Ovary (tissue), 9 donors: ENCODE results near the gene MCTP1. TPM values are rescaled to one million over a fixed set of nuclear protein-coding genes. Genes with fewer than 3 reads are reported as not detected.

ENCODE experiments used
- DNase-seq, 5 donors: peaks; one replicate each; pipeline ENCODE4 v3.0.0-alpha.2; 2019 to 2020
- H3K27ac ChIP-seq, 2 donors: fragments of 200-600 bp; one replicate each; pipeline versions ENCODE4 v1.5.1 to v1.8.0; 2019 to 2022
- H3K27me3 ChIP-seq: fragments of 200-600 bp; one replicate; pipeline ENCODE4 v1.8.0; 2022
- H3K36me3 ChIP-seq: fragments of 200-600 bp; sonication (generic); one replicate; pipeline ENCODE4 v1.5.1; 2019
- H3K4me1 ChIP-seq: one replicate; pipeline ENCODE4 v1.8.1; 2013; ENCODE audit warnings: mild to moderate bottlenecking, moderate library complexity; ENCODE audit not compliant: insufficient read depth
- H3K4me3 ChIP-seq: fragments of 200-600 bp; sonication (generic); one replicate; pipeline ENCODE4 v1.5.1; 2017
- H3K9me3 ChIP-seq, 2 donors: fragments of 200-600 bp in 1 of 2; sonication (generic) in 1 of 2; one replicate each; pipeline versions ENCODE4 v1.5.1 to v1.8.1; 2013 to 2019; ENCODE audit warnings: mild to moderate bottlenecking in 1 of 2, moderate library complexity in 1 of 2
- EP300 ChIP-seq: sonication (generic); formaldehyde crosslinking; IDR thresholded peaks from one replicate; pipeline ENCODE4 v1.6.1; 2017; ENCODE audit warnings: antibody characterized with exemption
- POLR2A ChIP-seq: fragments of 450-650 bp; IDR thresholded peaks from one replicate; pipeline ENCODE4 v1.6.1; 2017; ENCODE audit warnings: antibody characterized with exemption, mild to moderate bottlenecking, moderate library complexity
- WGBS, 3 donors: extraction: QIAGEN DNeasy Blood & Tissue Kit in 1 of 3; methylation state at CpG; one replicate each; pipeline versions ENCODE4 v1.1.5 to v1.1.7; 2013 to 2017; 5-methylcytosine and 5-hydroxymethylcytosine counted together
- intact Hi-C, 4 donors: fragments of 100-400 bp; cut with DNase I; formaldehyde crosslinking; loops; one replicate each; pipeline versions ENCODE4 v1.11.0 to v1.15.1; 2022 to 2023
- polyA plus RNA-seq, 2 donors: library from polyadenylated mRNA; stranded (reverse); fragments of 200-250 nt in 1 of 2; fragments of 350-450 nt in 1 of 2; fragmentation: Illumina TruSeq in 1 of 2; extraction: RNeasy Lipid Tissue Mini Kit (QIAGEN cat#74804) in 1 of 2; gene quantifications; one replicate each; pipeline ENCODE4 v1.2.3, GENCODE V29; 2013 to 2014
- total RNA-seq, 7 donors: library from RNA; depleted of rRNA in 2 of 7; stranded (reverse); fragments of >200 nt in 2 of 7; fragmentation: NEBNext Ultra II Directional in 3 of 7; extraction: Animal tissue kit (Norgen Biotek cat#: 25700) in 3 of 7; gene quantifications; one replicate each; pipeline versions ENCODE4 v1.1.0 to v1.2.4, GENCODE V29; 2016 to 2023
- TF ChIP-seq, protein P1 (sequence below), 3 donors: fragments of 450-650 bp in 2 of 3; fragments of 200-600 bp in 1 of 3; IDR thresholded peaks; one replicate each; pipeline versions ENCODE4 v1.5.1 to v1.8.0; 2016 to 2022; ENCODE audit warnings: antibody characterized with exemption in 3 of 3, mild to moderate bottlenecking in 1 of 3
- donor health status: DM: no; HTN: no; CAD: no; lungs with moderate emphysema.
- donor health status: DM: no; HTN: no; CAD: no.
- donor health status: Bipolar disorder and iron deficiency.
- donor health status: DM: yes; HTN: yes; CAD: no.
- donor health status: DM: no; HTN: no; CAD: no.
- donor health status: DM: yes; HTN: yes; CAD: no.

MCTP1 gene
- total and polyA plus RNA-seq, 9 donors = 1.7 to 11.4 (median 5.0) TPM

DNA sequence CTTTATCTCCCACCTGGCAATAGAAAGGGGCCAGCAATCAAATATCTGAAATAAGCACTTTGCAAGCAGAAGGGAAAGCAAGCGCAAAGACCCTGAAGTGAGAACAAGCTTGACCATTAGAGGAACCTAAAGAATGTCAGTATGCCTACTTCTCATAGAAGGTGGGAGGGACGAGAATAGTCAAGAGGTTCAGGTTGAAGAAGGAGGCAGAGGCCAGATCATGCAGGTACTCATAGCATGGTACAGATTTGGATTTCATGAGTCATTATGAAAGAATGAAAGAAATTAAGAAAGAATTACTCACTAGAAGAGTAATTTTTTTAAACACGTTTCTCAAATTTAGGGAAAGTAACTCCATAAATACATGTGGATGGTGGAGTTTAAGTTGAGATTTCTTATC is 33.7 kb downstream of the MCTP1 start:
- H3K9me3 ChIP-seq = no peaks in the 10 kb centered on the region
- no peak overlapping the region for H3K27ac ChIP-seq
- H3K36me3 ChIP-seq = no peaks in the 10 kb centered on the region
- no peak overlapping the region for H3K4me3 ChIP-seq
- TF ChIP-seq EP300 (no peak), POLR2A (no peak)
- TF ChIP-seq, protein P1, sequence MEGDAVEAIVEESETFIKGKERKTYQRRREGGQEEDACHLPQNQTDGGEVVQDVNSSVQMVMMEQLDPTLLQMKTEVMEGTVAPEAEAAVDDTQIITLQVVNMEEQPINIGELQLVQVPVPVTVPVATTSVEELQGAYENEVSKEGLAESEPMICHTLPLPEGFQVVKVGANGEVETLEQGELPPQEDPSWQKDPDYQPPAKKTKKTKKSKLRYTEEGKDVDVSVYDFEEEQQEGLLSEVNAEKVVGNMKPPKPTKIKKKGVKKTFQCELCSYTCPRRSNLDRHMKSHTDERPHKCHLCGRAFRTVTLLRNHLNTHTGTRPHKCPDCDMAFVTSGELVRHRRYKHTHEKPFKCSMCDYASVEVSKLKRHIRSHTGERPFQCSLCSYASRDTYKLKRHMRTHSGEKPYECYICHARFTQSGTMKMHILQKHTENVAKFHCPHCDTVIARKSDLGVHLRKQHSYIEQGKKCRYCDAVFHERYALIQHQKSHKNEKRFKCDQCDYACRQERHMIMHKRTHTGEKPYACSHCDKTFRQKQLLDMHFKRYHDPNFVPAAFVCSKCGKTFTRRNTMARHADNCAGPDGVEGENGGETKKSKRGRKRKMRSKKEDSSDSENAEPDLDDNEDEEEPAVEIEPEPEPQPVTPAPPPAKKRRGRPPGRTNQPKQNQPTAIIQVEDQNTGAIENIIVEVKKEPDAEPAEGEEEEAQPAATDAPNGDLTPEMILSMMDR (IDR thresholded peaks at IDR 0.05) = no peak
- intact Hi-C loops = no loop called here
- 51 to 63% (median 62%) methylated on average over 3 of the region's 3 CpGs for WGBS, 3 donors
- no peaks in the 10 kb centered on the region for H3K4me1 ChIP-seq
- DNase-seq = no peak
- H3K27me3 ChIP-seq = no peaks in the 10 kb centered on the region

DNA sequence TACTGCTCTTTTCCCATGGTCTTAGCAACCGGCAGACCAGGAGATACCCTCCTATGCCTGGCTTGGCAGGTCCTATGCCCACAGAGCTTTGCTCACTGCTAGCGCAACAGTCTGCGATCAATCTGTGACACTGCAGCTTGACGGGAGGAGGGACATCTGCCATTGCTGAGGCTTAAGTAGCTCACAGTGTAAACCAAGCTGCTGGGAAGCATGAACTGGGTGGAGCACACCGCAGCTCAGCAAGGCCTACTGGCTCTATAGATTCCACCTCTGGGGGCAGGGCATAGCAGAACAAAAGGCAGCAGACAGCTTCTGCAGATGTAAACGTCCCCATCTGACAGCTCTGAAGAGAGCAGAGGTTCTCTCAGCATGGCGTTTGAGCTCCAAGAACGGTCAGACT is 40.4 kb downstream of the MCTP1 start:
- 64 to 70% (median 64%) methylated on average over 8 of the region's 8 CpGs for WGBS, 3 donors
- Histone ChIP-seq H3K4me1 (no peaks in the 10 kb centered on the region), H3K9me3 (no peaks in the 10 kb centered on the region), H3K27ac (no peak overlapping the region), H3K36me3 (no peaks in the 10 kb centered on the region), H3K27me3 (no peaks in the 10 kb centered on the region), H3K4me3 (no peak overlapping the region)
- TF ChIP-seq POLR2A = no peak
- TF ChIP-seq, protein P1 (IDR thresholded peaks at IDR 0.05) = no peak
- TF ChIP-seq EP300 = no peak
- intact Hi-C loops = no loop called here
- DNase-seq = no peak

DNA sequence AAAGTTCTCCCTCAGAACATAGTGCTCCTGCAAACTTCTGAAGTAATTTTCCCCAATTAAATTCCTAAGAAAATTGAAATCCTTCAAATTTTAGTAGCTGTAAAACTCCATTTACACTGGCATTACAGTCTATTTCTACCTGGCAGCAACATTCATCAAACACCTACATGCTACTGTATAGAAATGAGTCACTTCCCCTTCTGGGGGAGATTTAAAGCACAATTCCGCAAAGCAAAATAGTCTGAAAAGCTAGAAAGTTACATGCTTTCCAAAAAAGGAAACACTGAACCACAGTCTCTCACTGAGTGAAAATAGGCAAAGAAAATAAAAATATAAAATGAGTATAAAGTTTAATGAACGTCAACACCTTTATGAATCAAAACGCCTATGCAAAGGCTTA is 43.3 kb downstream of the MCTP1 start:
- no peaks in the 10 kb centered on the region for H3K36me3 ChIP-seq
- no peak overlapping the region for H3K4me3 ChIP-seq
- H3K27ac ChIP-seq = no peak overlapping the region
- TF ChIP-seq, protein P1 (IDR thresholded peaks at IDR 0.05) = no peak
- TF ChIP-seq EP300 (no peak), POLR2A (no peak)
- intact Hi-C loops = no loop called here
- no peaks in the 10 kb centered on the region for H3K4me1 ChIP-seq
- 62 to 72% (median 64%) methylated on average over 3 of the region's 3 CpGs for WGBS, 3 donors
- no peaks in the 10 kb centered on the region for H3K9me3 ChIP-seq
- DNase-seq = no peak
- H3K27me3 ChIP-seq = no peaks in the 10 kb centered on the region

DNA sequence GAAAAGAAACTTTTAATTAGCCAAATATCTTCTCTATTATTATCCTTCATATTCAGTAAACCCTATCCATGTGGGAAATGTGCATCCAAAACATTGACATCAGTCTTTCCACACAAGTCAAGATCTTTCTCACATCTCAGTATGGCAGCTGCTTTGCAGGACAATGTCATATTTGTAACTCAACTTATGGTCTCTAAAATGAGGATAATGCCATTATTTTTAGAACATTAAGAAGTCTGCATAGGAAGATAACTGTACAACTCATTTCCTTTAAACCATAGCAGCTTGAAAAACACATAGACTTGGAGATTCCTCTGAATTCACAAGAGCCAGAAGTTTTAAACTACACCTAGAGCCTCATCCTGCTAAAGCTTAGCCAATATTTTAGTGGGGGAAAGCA is 43.7 kb downstream of the MCTP1 start:
- intact Hi-C loops = no loop called here
- H3K4me3 ChIP-seq = no peak overlapping the region
- TF ChIP-seq POLR2A = no peak
- TF ChIP-seq, protein P1 (IDR thresholded peaks at IDR 0.05) = no peak
- TF ChIP-seq EP300 = no peak
- no peak overlapping the region for H3K27ac ChIP-seq
- H3K4me1 ChIP-seq = no peaks in the 10 kb centered on the region
- no peaks in the 10 kb centered on the region for H3K27me3 ChIP-seq
- DNase-seq = no peak
- no peaks in the 10 kb centered on the region for H3K36me3 ChIP-seq
- H3K9me3 ChIP-seq = no peaks in the 10 kb centered on the region
